ENCODE results near the gene SOX1.

SOX1 gene

DNA sequence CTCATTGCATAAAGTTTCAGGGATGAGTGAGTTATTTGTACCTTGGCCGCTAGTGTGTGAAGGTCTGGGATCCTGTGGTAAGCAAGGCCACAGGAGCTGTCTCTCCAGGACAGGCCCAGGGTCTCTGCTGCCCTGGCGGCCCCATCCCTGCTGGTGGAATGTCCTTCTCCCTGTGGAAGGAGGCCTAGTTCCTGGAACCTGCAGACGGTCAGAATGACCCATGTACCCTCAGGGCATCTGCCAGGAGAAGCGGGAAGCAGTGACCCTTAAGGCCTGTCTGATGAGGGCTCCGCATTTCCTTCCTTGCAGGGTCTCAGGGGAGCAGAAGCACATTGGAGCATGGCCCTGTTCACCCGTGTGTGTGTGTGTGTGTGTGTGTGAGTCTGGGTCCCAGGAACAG lies 32.1 kb upstream of the SOX1 start:
- TF ChIP-seq, protein P1, sequence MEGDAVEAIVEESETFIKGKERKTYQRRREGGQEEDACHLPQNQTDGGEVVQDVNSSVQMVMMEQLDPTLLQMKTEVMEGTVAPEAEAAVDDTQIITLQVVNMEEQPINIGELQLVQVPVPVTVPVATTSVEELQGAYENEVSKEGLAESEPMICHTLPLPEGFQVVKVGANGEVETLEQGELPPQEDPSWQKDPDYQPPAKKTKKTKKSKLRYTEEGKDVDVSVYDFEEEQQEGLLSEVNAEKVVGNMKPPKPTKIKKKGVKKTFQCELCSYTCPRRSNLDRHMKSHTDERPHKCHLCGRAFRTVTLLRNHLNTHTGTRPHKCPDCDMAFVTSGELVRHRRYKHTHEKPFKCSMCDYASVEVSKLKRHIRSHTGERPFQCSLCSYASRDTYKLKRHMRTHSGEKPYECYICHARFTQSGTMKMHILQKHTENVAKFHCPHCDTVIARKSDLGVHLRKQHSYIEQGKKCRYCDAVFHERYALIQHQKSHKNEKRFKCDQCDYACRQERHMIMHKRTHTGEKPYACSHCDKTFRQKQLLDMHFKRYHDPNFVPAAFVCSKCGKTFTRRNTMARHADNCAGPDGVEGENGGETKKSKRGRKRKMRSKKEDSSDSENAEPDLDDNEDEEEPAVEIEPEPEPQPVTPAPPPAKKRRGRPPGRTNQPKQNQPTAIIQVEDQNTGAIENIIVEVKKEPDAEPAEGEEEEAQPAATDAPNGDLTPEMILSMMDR (IDR thresholded peaks at IDR 0.05; ENCODE audit: extremely low read depth, missing control alignments), result no peak
- DNase-seq (ENCODE audit: low spot score), result no peak

DNA sequence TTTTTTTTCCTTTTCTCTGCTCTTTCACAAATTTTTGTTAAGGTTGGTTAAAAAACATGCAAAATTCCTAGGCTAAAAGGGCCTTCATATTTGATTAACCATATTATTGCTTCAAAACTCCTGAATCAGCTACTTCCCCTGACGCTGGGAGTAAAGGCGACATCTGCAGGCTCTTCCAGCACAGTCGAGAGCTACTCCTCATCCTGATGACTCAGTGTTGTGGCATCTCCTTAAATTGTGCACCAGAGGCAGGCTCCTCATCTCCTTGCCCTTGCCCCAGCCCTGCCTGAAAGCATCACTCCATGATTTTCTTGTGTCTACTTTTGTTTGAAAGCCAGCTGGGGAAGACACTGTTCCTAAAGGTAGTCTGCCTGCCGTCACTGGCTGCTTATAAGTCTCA lies 24.5 kb upstream of the SOX1 start:
- DNase-seq (ENCODE audit: low spot score), result no peak

DNA sequence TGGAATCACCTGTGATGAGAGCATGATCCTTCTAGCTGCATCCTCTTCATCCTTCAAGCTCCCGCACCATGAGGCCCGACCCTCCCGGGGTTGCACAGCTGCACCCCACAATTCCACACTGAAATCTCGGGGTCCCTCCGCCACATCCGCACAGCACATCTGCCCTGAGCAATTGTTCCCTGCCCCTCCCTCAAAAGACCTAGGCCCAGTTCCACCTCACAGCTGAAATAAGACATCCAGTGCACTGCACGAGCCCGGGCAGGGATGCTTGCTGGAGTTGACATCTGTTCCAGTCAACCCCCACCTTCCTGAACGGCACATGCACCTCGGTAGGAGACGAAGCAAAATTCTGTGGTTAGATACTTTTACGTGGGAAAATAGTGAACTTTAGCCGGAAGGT lies 14.7 kb upstream of the SOX1 start:
- no peak for DNase-seq (ENCODE audit: low spot score)
- TF ChIP-seq, protein P1 (IDR thresholded peaks at IDR 0.05; ENCODE audit: extremely low read depth, missing control alignments), result no peak

More for the DNA sequence above, 24.5 kb upstream of the SOX1 start:
- TF ChIP-seq, protein P1 (IDR thresholded peaks at IDR 0.05; ENCODE audit: extremely low read depth, missing control alignments), result no peak

DNA sequence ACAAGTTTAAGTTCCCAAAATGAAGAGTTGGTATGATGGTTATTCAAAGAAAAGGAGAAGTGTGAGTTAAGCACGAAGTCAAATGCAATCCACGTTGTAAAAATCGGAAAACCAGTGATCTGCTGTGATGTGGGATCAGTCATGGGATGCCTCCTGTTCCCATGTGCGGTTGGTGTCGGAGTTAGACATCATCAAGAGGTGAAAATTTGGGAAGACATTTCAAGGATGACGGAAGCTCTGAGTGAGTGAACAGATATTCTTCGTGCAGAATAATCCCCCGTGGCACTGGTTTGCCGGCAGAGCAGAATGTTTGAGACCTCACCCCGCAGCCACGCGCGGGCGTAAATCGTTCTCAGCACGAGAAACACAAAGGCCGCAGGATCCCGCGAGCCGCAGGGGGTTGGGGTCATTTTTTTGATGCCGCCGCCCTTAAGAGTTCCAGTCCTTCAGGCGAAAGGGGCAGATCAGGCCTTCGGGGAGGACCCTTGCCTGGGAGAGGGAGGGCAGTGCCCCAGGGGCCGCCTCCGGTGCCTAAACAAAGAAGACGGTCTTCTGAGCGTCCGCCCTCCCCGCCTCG lies 13.7 kb upstream of the SOX1 start:
- no peak for DNase-seq (ENCODE audit: low spot score)
- TF ChIP-seq, protein P1 (IDR thresholded peaks at IDR 0.05; ENCODE audit: extremely low read depth, missing control alignments), result no peak

DNA sequence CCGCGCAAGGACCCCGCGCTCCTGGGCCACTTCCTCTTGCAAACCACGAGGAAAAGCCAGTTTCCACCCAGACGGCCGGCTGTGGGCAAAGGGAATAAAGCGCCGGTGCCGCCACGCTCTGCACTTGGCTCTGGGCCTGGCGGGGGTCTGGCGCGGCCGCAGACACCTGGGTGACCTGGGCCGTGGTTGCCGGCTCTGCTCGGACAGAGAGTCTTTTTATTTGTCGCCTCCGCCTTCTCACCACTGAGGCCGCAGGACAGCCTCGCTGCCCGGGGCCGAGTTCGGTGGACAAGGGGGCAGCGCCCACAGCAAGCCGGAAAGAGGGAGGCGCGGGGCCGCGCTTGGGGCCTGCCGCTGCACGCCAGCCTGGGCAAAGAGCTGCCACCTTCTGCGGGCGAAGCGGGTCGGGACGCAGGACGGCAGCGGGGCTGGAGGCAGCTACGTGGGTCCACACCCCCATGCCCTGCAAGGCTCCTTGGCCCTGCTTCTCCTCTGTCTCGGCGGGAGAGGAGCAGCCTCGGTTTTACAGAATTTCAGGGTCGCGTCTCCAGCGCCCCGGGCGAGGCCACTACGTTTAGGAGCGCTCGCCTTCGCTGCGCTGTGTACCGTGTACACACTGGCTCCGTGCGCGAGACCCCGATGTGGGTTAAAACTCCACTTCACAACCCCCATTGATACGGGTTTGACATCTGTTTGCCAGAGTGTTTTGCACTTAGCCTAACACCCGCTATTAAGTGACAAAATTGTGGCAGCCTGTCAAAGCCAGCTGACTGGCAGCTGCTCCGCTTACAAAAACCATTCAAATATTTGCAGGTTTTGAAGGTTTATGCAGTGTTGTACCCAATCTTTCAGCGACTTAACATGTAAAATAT lies 13.0 kb upstream of the SOX1 start:
- no peak for DNase-seq (ENCODE audit: low spot score)

DNA sequence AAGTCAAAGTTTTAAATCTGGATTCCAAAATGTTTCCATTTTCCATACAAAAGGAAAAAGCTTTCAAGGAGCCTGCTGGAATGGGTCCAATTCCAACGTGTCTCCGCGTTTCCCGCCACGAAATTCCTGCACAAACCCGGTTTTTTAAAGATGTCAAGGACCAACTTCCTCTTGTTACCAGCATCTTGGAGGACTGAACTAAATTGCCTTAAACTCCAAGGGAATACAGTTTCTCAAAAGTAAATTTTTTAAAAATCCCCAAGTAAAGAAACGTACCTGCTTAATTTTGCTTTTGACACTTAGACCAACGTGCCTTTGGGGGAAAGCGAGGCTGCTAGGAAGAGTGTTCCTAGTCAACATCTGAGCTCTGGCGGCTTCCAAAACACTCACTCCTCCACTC lies 12.3 kb upstream of the SOX1 start:
- DNase-seq (ENCODE audit: low spot score), result no peak
- TF ChIP-seq, protein P1 (IDR thresholded peaks at IDR 0.05; ENCODE audit: extremely low read depth, missing control alignments), result no peak

More for the DNA sequence above, 13.0 kb upstream of the SOX1 start:
- TF ChIP-seq, protein P1 (IDR thresholded peaks at IDR 0.05; ENCODE audit: extremely low read depth, missing control alignments), result no peak

Data from GM20000 (cell line).